ENCODE data around the gene CCDC88C.

The CCDC88C gene

DNA sequence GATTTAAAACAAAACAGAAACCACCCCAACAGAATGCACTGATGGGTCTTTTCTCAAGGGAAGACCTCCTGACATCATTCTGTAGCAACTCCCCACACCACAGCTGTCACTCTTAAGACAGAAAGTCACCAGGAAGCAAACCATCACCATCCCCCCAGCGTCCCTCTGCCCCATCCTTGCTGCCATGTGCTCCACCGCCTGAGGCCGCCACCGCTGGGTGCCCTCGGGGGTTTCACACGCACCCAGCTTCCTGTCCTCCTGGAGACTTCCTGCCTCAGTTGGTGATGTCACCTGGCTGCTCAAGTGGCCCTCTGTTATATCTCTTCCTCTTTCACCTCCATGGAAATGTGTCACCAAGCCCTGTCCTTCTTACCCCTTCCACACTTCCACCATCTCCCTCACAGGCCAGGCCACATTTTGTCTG lies 101.8 kb downstream of the CCDC88C start:
- Histone ChIP-seq H3K36me3 (ENCODE audit: low read depth) (peaks cover 63% of the 10 kb centered on the region), H3K4me3 (ENCODE audit: severe bottlenecking) (no peak overlapping the region), H3K27ac (ENCODE audit: poor library complexity, severe bottlenecking) (no peak overlapping the region), H3K27me3 (ENCODE audit: insufficient read depth, poor library complexity, severe bottlenecking) (no peaks in the 10 kb centered on the region), H3K4me1 (ENCODE audit: insufficient read depth, poor library complexity, severe bottlenecking) (peaks cover 12% of the 10 kb centered on the region), H3K9me3 (ENCODE audit: severe bottlenecking) (no peaks in the 10 kb centered on the region)
- no peak for DNase-seq (ENCODE audit: low spot score)
- TF ChIP-seq, protein P1, sequence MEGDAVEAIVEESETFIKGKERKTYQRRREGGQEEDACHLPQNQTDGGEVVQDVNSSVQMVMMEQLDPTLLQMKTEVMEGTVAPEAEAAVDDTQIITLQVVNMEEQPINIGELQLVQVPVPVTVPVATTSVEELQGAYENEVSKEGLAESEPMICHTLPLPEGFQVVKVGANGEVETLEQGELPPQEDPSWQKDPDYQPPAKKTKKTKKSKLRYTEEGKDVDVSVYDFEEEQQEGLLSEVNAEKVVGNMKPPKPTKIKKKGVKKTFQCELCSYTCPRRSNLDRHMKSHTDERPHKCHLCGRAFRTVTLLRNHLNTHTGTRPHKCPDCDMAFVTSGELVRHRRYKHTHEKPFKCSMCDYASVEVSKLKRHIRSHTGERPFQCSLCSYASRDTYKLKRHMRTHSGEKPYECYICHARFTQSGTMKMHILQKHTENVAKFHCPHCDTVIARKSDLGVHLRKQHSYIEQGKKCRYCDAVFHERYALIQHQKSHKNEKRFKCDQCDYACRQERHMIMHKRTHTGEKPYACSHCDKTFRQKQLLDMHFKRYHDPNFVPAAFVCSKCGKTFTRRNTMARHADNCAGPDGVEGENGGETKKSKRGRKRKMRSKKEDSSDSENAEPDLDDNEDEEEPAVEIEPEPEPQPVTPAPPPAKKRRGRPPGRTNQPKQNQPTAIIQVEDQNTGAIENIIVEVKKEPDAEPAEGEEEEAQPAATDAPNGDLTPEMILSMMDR (IDR thresholded peaks at IDR 0.05; ENCODE audit: poor library complexity, severe bottlenecking): no peak
- ATAC-seq (ENCODE audit: low read depth): no peak

DNA sequence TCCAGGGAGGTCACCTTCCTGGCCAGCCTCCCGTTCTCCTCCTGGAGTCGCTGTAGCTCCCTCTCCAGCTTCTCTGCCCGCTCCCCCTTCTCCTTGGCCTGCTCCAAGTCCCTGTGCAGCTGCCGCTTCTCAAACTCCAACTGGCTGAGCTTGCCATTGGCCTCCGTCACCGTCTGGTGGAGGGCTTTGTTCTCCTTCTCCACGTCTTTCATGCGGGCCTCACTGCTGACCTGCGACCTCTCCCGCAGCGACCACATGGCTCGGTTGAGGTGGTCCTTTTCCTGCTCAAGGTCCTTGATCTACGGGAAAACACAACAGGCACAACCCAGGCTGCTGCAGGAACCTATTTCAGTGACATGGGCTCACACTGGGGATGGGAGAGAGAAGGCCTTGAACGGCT lies 103.8 kb downstream of the CCDC88C start:
- Histone ChIP-seq H3K9me3 (ENCODE audit: severe bottlenecking) (no peaks in the 10 kb centered on the region), H3K4me3 (ENCODE audit: severe bottlenecking) (no peak overlapping the region), H3K27me3 (ENCODE audit: insufficient read depth, poor library complexity, severe bottlenecking) (no peaks in the 10 kb centered on the region), H3K36me3 (ENCODE audit: low read depth) (peaks cover 70% of the 10 kb centered on the region), H3K27ac (ENCODE audit: poor library complexity, severe bottlenecking) (no peak overlapping the region), H3K4me1 (ENCODE audit: insufficient read depth, poor library complexity, severe bottlenecking) (peaks cover 12% of the 10 kb centered on the region)
- no peak for DNase-seq (ENCODE audit: low spot score)
- TF ChIP-seq, protein P1 (IDR thresholded peaks at IDR 0.05; ENCODE audit: poor library complexity, severe bottlenecking): no peak
- no peak for ATAC-seq (ENCODE audit: low read depth)

DNA sequence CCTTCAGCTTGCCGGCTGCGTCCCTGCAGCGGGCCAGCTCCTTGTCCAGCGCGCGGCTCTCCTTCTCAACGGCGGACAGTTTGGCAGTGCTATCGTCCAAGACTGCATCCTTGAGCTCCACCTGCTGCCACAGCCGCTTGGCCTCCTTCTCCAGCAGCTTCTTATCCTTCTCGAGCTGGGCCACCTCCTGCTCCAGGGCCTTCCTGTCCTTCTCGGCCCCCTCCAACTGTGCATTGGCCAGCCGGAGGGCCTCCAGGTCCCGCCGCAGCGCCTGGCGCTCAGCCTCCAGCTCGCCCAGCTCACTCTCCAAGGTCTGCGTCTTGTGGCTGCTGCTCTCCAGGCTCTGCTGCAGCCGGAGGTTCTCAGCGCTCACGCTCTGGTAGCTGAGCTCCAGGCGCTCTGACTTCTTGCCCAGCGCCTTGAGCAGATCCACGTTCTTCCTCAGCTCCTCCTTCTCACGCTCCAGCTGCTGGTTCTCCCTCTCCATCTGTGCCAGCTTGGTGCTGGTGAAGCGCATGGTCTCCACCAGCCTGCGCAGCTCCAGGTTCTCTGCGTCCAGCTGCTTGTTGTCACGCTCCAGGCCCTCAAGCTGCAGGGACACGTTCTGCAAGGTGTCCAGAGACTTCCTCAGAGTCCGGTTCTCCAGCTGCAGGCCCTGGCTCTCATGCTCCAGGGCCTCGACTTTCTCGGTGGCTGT lies 104.3 kb downstream of the CCDC88C start:
- Histone ChIP-seq H3K36me3 (ENCODE audit: low read depth) (peaks cover 75% of the 10 kb centered on the region), H3K4me3 (ENCODE audit: severe bottlenecking) (no peak overlapping the region), H3K27ac (ENCODE audit: poor library complexity, severe bottlenecking) (no peak overlapping the region), H3K27me3 (ENCODE audit: insufficient read depth, poor library complexity, severe bottlenecking) (no peaks in the 10 kb centered on the region), H3K9me3 (ENCODE audit: severe bottlenecking) (no peaks in the 10 kb centered on the region), H3K4me1 (ENCODE audit: insufficient read depth, poor library complexity, severe bottlenecking) (peaks cover 12% of the 10 kb centered on the region)
- TF ChIP-seq, protein P1 (IDR thresholded peaks at IDR 0.05; ENCODE audit: poor library complexity, severe bottlenecking): no peak
- DNase-seq (ENCODE audit: low spot score) (no peak), ATAC-seq (ENCODE audit: low read depth) (no peak)

DNA sequence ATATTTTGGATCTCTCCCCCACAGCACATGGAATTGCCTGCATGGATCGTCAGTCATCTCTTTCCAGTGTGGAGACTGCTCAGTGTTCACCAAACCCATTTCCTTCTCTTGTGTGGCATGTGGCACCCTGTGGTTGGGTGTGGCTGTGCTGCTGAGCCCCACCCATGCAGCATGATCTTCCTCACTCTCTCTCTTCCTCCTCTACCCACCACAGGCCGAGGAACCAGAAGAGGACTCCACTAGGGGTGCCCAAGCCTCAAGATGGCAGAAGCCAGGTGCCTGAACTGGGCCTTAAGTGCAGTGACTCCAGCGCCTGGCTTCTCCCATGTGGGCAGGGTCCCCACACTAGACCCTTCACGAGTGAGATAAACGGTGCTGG lies 106.3 kb downstream of the CCDC88C start:
- Histone ChIP-seq H3K9me3 (ENCODE audit: severe bottlenecking) (no peaks in the 10 kb centered on the region), H3K27me3 (ENCODE audit: insufficient read depth, poor library complexity, severe bottlenecking) (no peaks in the 10 kb centered on the region), H3K4me3 (ENCODE audit: severe bottlenecking) (no peak overlapping the region), H3K4me1 (ENCODE audit: insufficient read depth, poor library complexity, severe bottlenecking) (no peaks in the 10 kb centered on the region), H3K36me3 (ENCODE audit: low read depth) (peaks cover 78% of the 10 kb centered on the region), H3K27ac (ENCODE audit: poor library complexity, severe bottlenecking) (no peak overlapping the region)
- no peak for DNase-seq (ENCODE audit: low spot score)
- no peak for ATAC-seq (ENCODE audit: low read depth)
- TF ChIP-seq, protein P1 (IDR thresholded peaks at IDR 0.05; ENCODE audit: poor library complexity, severe bottlenecking): no peak

GRCh38 chr14:91310606-91311283 lies 106.9 kb downstream of the CCDC88C start:
- peaks cover 78% of the 10 kb centered on the region for H3K36me3 ChIP-seq (ENCODE audit: low read depth)
- no peaks in the 10 kb centered on the region for H3K9me3 ChIP-seq (ENCODE audit: severe bottlenecking)
- ATAC-seq (ENCODE audit: low read depth): no peak
- no peak overlapping the region for H3K27ac ChIP-seq (ENCODE audit: poor library complexity, severe bottlenecking)
- TF ChIP-seq, protein P1 (IDR thresholded peaks at IDR 0.05; ENCODE audit: poor library complexity, severe bottlenecking): no peak
- no peaks in the 10 kb centered on the region for H3K4me1 ChIP-seq (ENCODE audit: insufficient read depth, poor library complexity, severe bottlenecking)
- H3K4me3 ChIP-seq (ENCODE audit: severe bottlenecking): no peak overlapping the region
- DNase-seq (ENCODE audit: low spot score): no peak
- no peaks in the 10 kb centered on the region for H3K27me3 ChIP-seq (ENCODE audit: insufficient read depth, poor library complexity, severe bottlenecking)

Measured in RWPE2 (cell line).